H9 (cell line): ENCODE measurements around the gene SLC8B1. TPM values are rescaled to one million over a fixed set of nuclear protein-coding genes. Genes with fewer than 3 reads are reported as not detected.

Source experiments
- DNase-seq: peaks from one replicate; pipeline ENCODE4 v3.0.0-alpha.2; 2017
- H2AFZ ChIP-seq: one replicate; pipeline ENCODE4 v1.6.1; 2013; ENCODE audit warnings: mild to moderate bottlenecking, low read length, control low read depth, moderate library complexity
- H2AK5ac ChIP-seq: 2 replicates; pipeline ENCODE4 v1.6.1; 2013; ENCODE audit warnings: low read length, control low read depth, mixed read lengths; ENCODE audit not compliant: insufficient read length
- H2BK120ac ChIP-seq: one replicate; pipeline ENCODE4 v1.6.1; 2013; ENCODE audit warnings: low read depth, mild to moderate bottlenecking, low read length, control low read depth, inconsistent platforms; ENCODE audit not compliant: poor library complexity, severe bottlenecking
- H2BK12ac ChIP-seq: 2 replicates; pipeline ENCODE4 v1.6.1; 2013; ENCODE audit warnings: low read length, control low read depth, mixed read lengths, low read depth; ENCODE audit not compliant: insufficient read length
- H2BK15ac ChIP-seq: 2 replicates; pipeline ENCODE4 v1.6.1; 2013; ENCODE audit warnings: low read depth, low read length, control low read depth
- H2BK20ac ChIP-seq: one replicate; pipeline ENCODE4 v1.6.1; 2013; ENCODE audit warnings: low read depth, mild to moderate bottlenecking, low read length, control low read depth, inconsistent platforms; ENCODE audit not compliant: poor library complexity, severe bottlenecking
- H2BK5ac ChIP-seq: 2 replicates; pipeline ENCODE4 v1.6.1; 2013; ENCODE audit warnings: low read length, control low read depth, mixed read lengths; ENCODE audit not compliant: insufficient read length
- H3K14ac ChIP-seq: 2 replicates; pipeline ENCODE4 v1.6.1; 2013; ENCODE audit warnings: low read length, control low read depth; ENCODE audit not compliant: insufficient read depth
- H3K18ac ChIP-seq: 2 replicates; pipeline ENCODE4 v1.6.1; 2013; ENCODE audit warnings: low read depth, mild to moderate bottlenecking, mixed read lengths, low read length, control low read depth; ENCODE audit not compliant: insufficient read length
- H3K23ac ChIP-seq: 2 replicates; pipeline ENCODE4 v1.6.1; 2013; ENCODE audit warnings: low read length, control low read depth, mixed read lengths, low read depth; ENCODE audit not compliant: insufficient read length
- H3K23me2 ChIP-seq: 2 replicates; pipeline ENCODE4 v1.6.1; 2013; ENCODE audit warnings: low read depth, mild to moderate bottlenecking, mixed read lengths, low read length, control low read depth; ENCODE audit not compliant: insufficient read length, poor library complexity, severe bottlenecking
- H3K27ac ChIP-seq: 2 replicates; pipeline ENCODE4 v1.5.1; 2013; ENCODE audit warnings: low read length, control low read depth, mixed read lengths, low read depth; ENCODE audit not compliant: insufficient read length
- H3K27me3 ChIP-seq: 2 replicates; pipeline ENCODE4 v1.6.1; 2013; ENCODE audit warnings: low read length, control low read depth, inconsistent platforms; ENCODE audit not compliant: insufficient read depth
- H3K4ac ChIP-seq: 2 replicates; pipeline ENCODE4 v1.6.1; 2013; ENCODE audit warnings: low read depth, mild to moderate bottlenecking, control low read depth, inconsistent platforms, low read length, moderate library complexity
- H3K4me1 ChIP-seq: 2 replicates; pipeline ENCODE4 v1.6.1; 2013; ENCODE audit warnings: low read length, control low read depth, inconsistent platforms; ENCODE audit not compliant: insufficient read depth
- H3K4me2 ChIP-seq: 2 replicates; pipeline ENCODE4 v1.6.1; 2013; ENCODE audit warnings: low read length, control low read depth, mixed read lengths; ENCODE audit not compliant: insufficient read length, insufficient read depth
- H3K56ac ChIP-seq: 2 replicates; pipeline ENCODE4 v1.6.1; 2013; ENCODE audit warnings: low read depth, mild to moderate bottlenecking, mixed read lengths, low read length, control low read depth; ENCODE audit not compliant: insufficient read length
- H3K79me1 ChIP-seq: 2 replicates; pipeline ENCODE4 v1.6.1; 2013; ENCODE audit warnings: low read depth, mild to moderate bottlenecking, moderate library complexity, low read length, control low read depth, inconsistent platforms; ENCODE audit not compliant: insufficient read depth, poor library complexity, severe bottlenecking
- H3K79me2 ChIP-seq: 2 replicates; pipeline ENCODE4 v1.6.1; 2013; ENCODE audit warnings: low read length, control low read depth, inconsistent platforms; ENCODE audit not compliant: insufficient read depth
- H3K9ac ChIP-seq: 2 replicates; pipeline ENCODE4 v1.6.1; 2013; ENCODE audit warnings: low read length, control low read depth, mixed read lengths; ENCODE audit not compliant: insufficient read length; ENCODE audit errors: extremely low read depth
- H3K9me3 ChIP-seq: one replicate; pipeline ENCODE4 v1.6.1; 2013; ENCODE audit warnings: low read depth, low read length, inconsistent platforms; ENCODE audit not compliant: control insufficient read depth
- H3T11ph ChIP-seq: one replicate; pipeline ENCODE4 v1.6.1; 2013; ENCODE audit warnings: mild to moderate bottlenecking, low read length, control low read depth, inconsistent platforms
- H4K20me1 ChIP-seq: one replicate; pipeline ENCODE4 v1.6.1; 2013; ENCODE audit not compliant: control insufficient read depth, insufficient read length, insufficient read depth
- H4K5ac ChIP-seq: 2 replicates; pipeline ENCODE4 v1.6.1; 2013; ENCODE audit warnings: low read depth, mild to moderate bottlenecking, mixed read lengths, low read length, control low read depth; ENCODE audit not compliant: insufficient read length
- H4K8ac ChIP-seq: replicated peaks from 2 replicates; pipeline ENCODE4 v1.6.1; 2013; ENCODE audit warnings: low read length, control low read depth, mixed read lengths, low read depth; ENCODE audit not compliant: insufficient read length
- H4K91ac ChIP-seq: 2 replicates; pipeline ENCODE4 v1.6.1; 2013; ENCODE audit warnings: low read depth, mild to moderate bottlenecking, moderate library complexity, mixed read lengths, low read length, control low read depth; ENCODE audit not compliant: insufficient read length
- H3K27ac Mint-ChIP-seq, 3 experiments: 2 replicates in 2 of 3; 3 replicates in 1 of 3; pipeline ENCODE4 v1.8.0; 2020 to 2021; ENCODE audit warnings: mixed read lengths in 3 of 3, mild to moderate bottlenecking in 1 of 3, moderate library complexity in 1 of 3
- H3K27me3 Mint-ChIP-seq: 2 replicates; pipeline ENCODE4 v1.8.0; 2021; ENCODE audit warnings: low read depth, mild to moderate bottlenecking, moderate library complexity, mixed read lengths
- H3K36me3 Mint-ChIP-seq, 3 experiments: 2 replicates in 2 of 3; 3 replicates in 1 of 3; pipeline ENCODE4 v1.8.0; 2020 to 2021; ENCODE audit warnings: low read depth in 3 of 3, mixed read lengths in 3 of 3; ENCODE audit not compliant: insufficient read depth in 1 of 3
- H3K4me1 Mint-ChIP-seq, 2 experiments: 2 replicates each; pipeline ENCODE4 v1.8.0; 2020; ENCODE audit warnings: mixed read lengths in 2 of 2
- H3K4me3 Mint-ChIP-seq, 2 experiments: 2 replicates in 1 of 2; 3 replicates in 1 of 2; pipeline ENCODE4 v1.8.0; 2020 to 2021; ENCODE audit warnings: mild to moderate bottlenecking in 2 of 2, mixed read lengths in 2 of 2, moderate library complexity in 1 of 2
- H3K9me3 Mint-ChIP-seq, 2 experiments: 2 replicates in 1 of 2; 3 replicates in 1 of 2; pipeline ENCODE4 v1.8.0; 2020; ENCODE audit warnings: mild to moderate bottlenecking in 2 of 2, mixed read lengths in 2 of 2, moderate library complexity in 1 of 2
- WGBS: extraction: QIAGEN DNeasy Blood & Tissue Kit; methylation state at CpG from one replicate; pipeline ENCODE4 v1.1.7; 2013; ENCODE audit warnings: missing lambda C conversion rate, low lambda C conversion rate, mixed read lengths; ENCODE audit not compliant: insufficient read length; ENCODE audit errors: extremely low coverage; 5-methylcytosine and 5-hydroxymethylcytosine counted together
- total RNA-seq: library from RNA; stranded (reverse); gene quantifications from 2 replicates; pipeline ENCODE4 v1.2.1, GENCODE V29; 2021
- TF ChIP-seq, protein P1 (sequence below): fragments of 200-600 bp; sonication (generic); conservative IDR thresholded peaks from 3 replicates; pipeline ENCODE4 v1.8.0; 2021; ENCODE audit warnings: antibody characterized with exemption, mild to moderate bottlenecking

SLC8B1 gene
- total RNA-seq, 1 experiment from 2014 or later: 10.4 TPM

DNA sequence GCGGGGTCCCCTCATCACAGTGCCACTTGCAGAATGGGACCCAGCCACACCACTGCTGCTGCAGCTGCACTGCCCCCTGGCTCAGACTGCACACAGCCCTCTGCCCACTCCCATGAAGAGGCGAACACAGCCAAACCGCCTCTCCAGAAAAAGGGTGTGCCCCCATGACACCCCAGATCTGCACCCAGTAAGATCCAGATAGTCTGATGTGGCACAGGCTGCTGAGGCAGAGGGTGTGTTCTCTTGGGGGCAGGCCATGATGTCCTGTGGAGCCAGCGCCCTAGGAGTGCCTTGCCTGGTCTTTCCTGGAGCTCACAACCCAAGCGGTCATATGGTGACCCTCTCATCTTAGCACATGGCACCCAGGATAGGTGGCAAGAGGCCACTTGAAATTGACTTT, 44.4 kb downstream of the SLC8B1 start:
- Histone ChIP-seq H3K18ac (no peak overlapping the region), H3K9me3 (no peaks in the 10 kb centered on the region), H3K14ac (no peak overlapping the region), H2BK12ac (no peak overlapping the region), H3K9ac (no peak overlapping the region), H2AK5ac (no peak overlapping the region), H3K27ac (no peak overlapping the region), H3K4me2 (no peak overlapping the region), H3T11ph (no peak overlapping the region), H4K20me1 (peaks cover 2% of the 10 kb centered on the region), H3K79me1 (no peaks in the 10 kb centered on the region), H3K4ac (no peak overlapping the region), H2BK15ac (no peak overlapping the region), H2BK5ac (no peak overlapping the region), H3K56ac (no peak overlapping the region), H3K23me2 (no peaks in the 10 kb centered on the region), H3K27me3 (no peaks in the 10 kb centered on the region), H4K8ac (no peak overlapping the region), H2AFZ (no peak overlapping the region), H4K5ac (no peak overlapping the region), H3K79me2 (no peaks in the 10 kb centered on the region), H3K4me1 (no peaks in the 10 kb centered on the region), H2BK20ac (no peak overlapping the region), H2BK120ac (no peak overlapping the region), H4K91ac (no peak overlapping the region), H3K23ac (no peak overlapping the region)
- H3K9me3 Mint-ChIP-seq: no peaks in the 10 kb centered on the region
- DNase-seq: no peak
- WGBS: no CpG with 5 or more reads among the region's 5 CpGs
- H3K4me1 Mint-ChIP-seq: peaks cover 1 to 7% of the 10 kb centered on the region in 2 experiments; a peak in 2 of 4 replicates
- H3K4me3 Mint-ChIP-seq: no peak overlapping the region
- TF ChIP-seq, protein P1, sequence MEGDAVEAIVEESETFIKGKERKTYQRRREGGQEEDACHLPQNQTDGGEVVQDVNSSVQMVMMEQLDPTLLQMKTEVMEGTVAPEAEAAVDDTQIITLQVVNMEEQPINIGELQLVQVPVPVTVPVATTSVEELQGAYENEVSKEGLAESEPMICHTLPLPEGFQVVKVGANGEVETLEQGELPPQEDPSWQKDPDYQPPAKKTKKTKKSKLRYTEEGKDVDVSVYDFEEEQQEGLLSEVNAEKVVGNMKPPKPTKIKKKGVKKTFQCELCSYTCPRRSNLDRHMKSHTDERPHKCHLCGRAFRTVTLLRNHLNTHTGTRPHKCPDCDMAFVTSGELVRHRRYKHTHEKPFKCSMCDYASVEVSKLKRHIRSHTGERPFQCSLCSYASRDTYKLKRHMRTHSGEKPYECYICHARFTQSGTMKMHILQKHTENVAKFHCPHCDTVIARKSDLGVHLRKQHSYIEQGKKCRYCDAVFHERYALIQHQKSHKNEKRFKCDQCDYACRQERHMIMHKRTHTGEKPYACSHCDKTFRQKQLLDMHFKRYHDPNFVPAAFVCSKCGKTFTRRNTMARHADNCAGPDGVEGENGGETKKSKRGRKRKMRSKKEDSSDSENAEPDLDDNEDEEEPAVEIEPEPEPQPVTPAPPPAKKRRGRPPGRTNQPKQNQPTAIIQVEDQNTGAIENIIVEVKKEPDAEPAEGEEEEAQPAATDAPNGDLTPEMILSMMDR: no peak
- no peaks in the 10 kb centered on the region for H3K27me3 Mint-ChIP-seq
- peaks cover 6 to 25% (median 9%) of the 10 kb centered on the region in 3 experiments; a peak in 4 of 7 replicates for H3K36me3 Mint-ChIP-seq
- no peak overlapping the region for H3K27ac Mint-ChIP-seq
